SH-SY5Y (cell line): ENCODE results near the gene CCDC157.

ENCODE experiments used
- GATA2 ChIP-seq: IDR thresholded peaks from 2 replicates; pipeline ENCODE4 v1.6.1; 2011; ENCODE audit warnings: mild to moderate bottlenecking, low read depth, low read length
- GATA3 ChIP-seq: IDR thresholded peaks from 2 replicates; pipeline ENCODE4 v1.6.1; 2011; ENCODE audit warnings: low read depth, mild to moderate bottlenecking, low read length, moderate library complexity

- TF ChIP-seq GATA2: no peak
- TF ChIP-seq GATA3: no peak
Measured at GRCh38 chr22:30321461-30321860, 35.3 kb upstream of the CCDC157 start.
